ENCODE data around the gene KCNK7. TPM values are rescaled to one million over a fixed set of nuclear protein-coding genes. Genes with fewer than 3 reads are reported as not detected.

The KCNK7 gene
- total RNA-seq, 4 donors from 2014 or later, result 0.99 to 1.2 (median 1.2) TPM

GRCh38 chr11:65620666-65621065, 25.1 kb upstream of the KCNK7 start:
- Histone ChIP-seq H3K4me1 (peaks cover 14 to 27% (median 21%) of the 10 kb centered on the region in 4 donors), H3K9me3 (no peaks in the 10 kb centered on the region), H3K36me3 (peaks cover 48 to 88% (median 86%) of the 10 kb centered on the region in 4 donors), H3K27ac (replicated peaks in 1 of 4) (no peak overlapping the region), H3K4me3 (no peak overlapping the region), H3K27me3 (no peaks in the 10 kb centered on the region)
- no peak for DNase-seq (ENCODE audit: extremely low spot score)
- 89% methylated on average over 9 of the region's 19 CpGs for WGBS
- no peak for TF ChIP-seq POLR2A (IDR thresholded peaks at IDR 0.05; ENCODE audit: low read depth)
- TF ChIP-seq CTCF (IDR thresholded peaks at IDR 0.05), result no peak
- no peak for TF ChIP-seq EP300 (IDR thresholded peaks at IDR 0.05)
- no peak for TF ChIP-seq POLR2AphosphoS5 (IDR thresholded peaks at IDR 0.05)
- intact Hi-C loops (cut with DNase I), result loop anchor here (10.0 kb wide), 1 partner anchor 194 kb away; no protein-coding TSS in a partner anchor

GRCh38 chr11:65619281-65619928, 23.8 kb upstream of the KCNK7 start:
- DNase-seq (ENCODE audit: extremely low spot score), result no peak
- intact Hi-C loops (cut with DNase I), result no loop called here
- peaks cover 36 to 75% (median 73%) of the 10 kb centered on the region in 4 donors for H3K36me3 ChIP-seq
- no peak overlapping the region for H3K27ac ChIP-seq (replicated peaks in 1 of 4)
- 89% methylated on average over 19 of the region's 29 CpGs for WGBS
- no peak for TF ChIP-seq CTCF (IDR thresholded peaks at IDR 0.05)
- no peak for TF ChIP-seq POLR2A (IDR thresholded peaks at IDR 0.05; ENCODE audit: low read depth)
- no peak for TF ChIP-seq POLR2AphosphoS5 (IDR thresholded peaks at IDR 0.05)
- TF ChIP-seq EP300 (IDR thresholded peaks at IDR 0.05), result no peak
- no peaks in the 10 kb centered on the region for H3K9me3 ChIP-seq
- H3K4me3 ChIP-seq, result no peak overlapping the region
- peaks cover 14 to 25% (median 21%) of the 10 kb centered on the region in 4 donors for H3K4me1 ChIP-seq
- H3K27me3 ChIP-seq, result no peaks in the 10 kb centered on the region

GRCh38 chr11:65618763-65619162, 23.2 kb upstream of the KCNK7 start:
- DNase-seq (ENCODE audit: extremely low spot score), result no peak
- H3K36me3 ChIP-seq, result peaks cover 31 to 69% (median 67%) of the 10 kb centered on the region in 4 donors
- H3K4me1 ChIP-seq, result peaks cover 14 to 26% (median 21%) of the 10 kb centered on the region in 4 donors
- TF ChIP-seq POLR2AphosphoS5 (IDR thresholded peaks at IDR 0.05), result no peak
- no peak for TF ChIP-seq EP300 (IDR thresholded peaks at IDR 0.05)
- TF ChIP-seq POLR2A (IDR thresholded peaks at IDR 0.05; ENCODE audit: low read depth), result no peak
- TF ChIP-seq CTCF (IDR thresholded peaks at IDR 0.05), result no peak
- H3K27ac ChIP-seq (replicated peaks in 1 of 4), result no peak overlapping the region
- no peaks in the 10 kb centered on the region for H3K9me3 ChIP-seq
- intact Hi-C loops (cut with DNase I), result no loop called here
- no peaks in the 10 kb centered on the region for H3K27me3 ChIP-seq
- WGBS, result 94% methylated on average over 7 of the region's 14 CpGs
- no peak overlapping the region for H3K4me3 ChIP-seq

- WGBS, result 86% methylated on average over 5 of the region's 33 CpGs
- Histone ChIP-seq H3K27me3 (no peaks in the 10 kb centered on the region), H3K27ac (replicated peaks in 1 of 4) (no peak overlapping the region), H3K4me3 (no peak overlapping the region), H3K9me3 (no peaks in the 10 kb centered on the region), H3K36me3 (peaks cover 31 to 63% (median 61%) of the 10 kb centered on the region in 4 donors), H3K4me1 (peaks cover 16 to 32% (median 27%) of the 10 kb centered on the region in 4 donors)
- intact Hi-C loops (cut with DNase I), result no loop called here
- no peak for TF ChIP-seq POLR2A (IDR thresholded peaks at IDR 0.05; ENCODE audit: low read depth)
- TF ChIP-seq EP300 (IDR thresholded peaks at IDR 0.05), result no peak
- TF ChIP-seq POLR2AphosphoS5 (IDR thresholded peaks at IDR 0.05), result no peak
- TF ChIP-seq CTCF (IDR thresholded peaks at IDR 0.05), result no peak
- no peak for DNase-seq (ENCODE audit: extremely low spot score)
Observed at GRCh38 chr11:65617990-65618751, 22.6 kb upstream of the KCNK7 start.
